ENCODE data around the gene EGFLAM. TPM values are rescaled to one million over a fixed set of nuclear protein-coding genes. Genes with fewer than 3 reads are reported as not detected.

The EGFLAM gene
- total and polyA plus RNA-seq, 5 donors = 2.4 to 4.5 (median 3.4) TPM

DNA sequence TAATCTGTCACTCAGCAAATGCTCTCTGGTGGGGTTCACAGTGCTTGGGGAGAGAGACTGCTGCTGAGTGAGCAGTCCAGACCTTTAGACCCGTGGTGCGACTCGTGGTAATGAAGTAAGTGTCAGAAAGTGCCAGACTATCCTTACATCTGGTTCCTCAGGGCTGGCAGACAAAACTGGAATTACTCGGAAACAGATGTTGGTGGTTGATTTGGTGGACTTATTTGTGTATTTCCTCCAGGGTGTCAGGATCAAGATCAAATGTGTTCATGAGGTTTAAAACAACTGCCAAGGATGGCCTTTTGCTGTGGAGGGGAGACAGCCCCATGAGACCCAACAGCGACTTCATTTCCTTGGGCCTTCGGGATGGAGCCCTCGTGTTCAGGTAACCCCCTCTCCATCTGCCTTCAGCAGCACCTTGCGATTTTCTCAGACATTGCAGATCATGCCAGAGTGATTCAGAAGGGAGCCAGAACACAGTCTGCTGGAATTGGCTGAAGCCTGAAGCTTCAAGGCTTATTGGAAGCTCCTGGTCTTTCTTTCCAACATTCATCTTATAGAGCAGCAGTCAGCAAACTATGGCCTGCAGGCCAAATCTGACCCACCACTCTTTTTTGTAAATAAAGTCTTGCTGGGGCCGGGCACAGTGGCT is 192.8 kb downstream of the EGFLAM start:
- Histone ChIP-seq H3K4me1 (ENCODE audit: control insufficient read depth, insufficient read depth, low read length) (peaks cover 13% of the 10 kb centered on the region), H3K9me3 (ENCODE audit: control insufficient read depth, low read length) (no peaks in the 10 kb centered on the region), H3K27ac (ENCODE audit: low read length) (no peak overlapping the region), H3K27me3 (ENCODE audit: control insufficient read depth, insufficient read depth) (no peaks in the 10 kb centered on the region), H3K4me3 (ENCODE audit: low read length) (no peak overlapping the region)
- WGBS = 63% methylated on average over 9 of the region's 9 CpGs
- intact Hi-C loops (cut with DNase I) = no loop called here
- ATAC-seq (peak in 1 of 2 donors; percentile 42), DNase-seq (no peak)

GRCh38 chr5:38452201-38452600 is 193.8 kb downstream of the EGFLAM start:
- WGBS = 95% methylated on average over 4 of the region's 4 CpGs
- no peak for ATAC-seq
- H3K27me3 ChIP-seq (ENCODE audit: control insufficient read depth, insufficient read depth) = no peaks in the 10 kb centered on the region
- H3K27ac ChIP-seq (ENCODE audit: low read length) = no peak overlapping the region
- no peak for DNase-seq
- H3K9me3 ChIP-seq (ENCODE audit: control insufficient read depth, low read length) = no peaks in the 10 kb centered on the region
- no peak overlapping the region for H3K4me3 ChIP-seq (ENCODE audit: low read length)
- intact Hi-C loops (cut with DNase I) = no loop called here
- H3K4me1 ChIP-seq (ENCODE audit: control insufficient read depth, insufficient read depth, low read length) = peaks cover 13% of the 10 kb centered on the region

DNA sequence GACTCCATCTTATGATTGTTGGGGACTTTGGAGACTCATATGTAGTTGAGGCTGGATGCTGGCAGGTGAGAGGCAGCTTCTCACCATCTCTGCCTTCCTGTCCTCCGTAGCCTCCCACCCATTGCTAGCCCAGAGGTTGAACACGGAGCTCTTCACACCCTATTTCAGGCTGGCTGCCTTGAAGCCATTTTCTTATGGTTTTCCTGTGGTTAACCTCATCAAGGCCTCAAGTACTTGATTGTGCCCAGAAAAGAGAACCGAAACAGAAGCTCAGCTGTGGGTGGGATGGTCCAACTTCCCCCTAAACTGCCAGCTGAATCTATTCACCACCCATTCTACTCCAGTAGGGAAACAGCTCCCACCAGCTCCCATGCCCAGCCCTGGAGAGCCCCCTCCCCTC is 195.1 kb downstream of the EGFLAM start:
- WGBS = 76% methylated on average over 3 of the region's 3 CpGs

GRCh38 chr5:38453921-38454320 is 195.6 kb downstream of the EGFLAM start:
- no peaks in the 10 kb centered on the region for H3K27me3 ChIP-seq (ENCODE audit: control insufficient read depth, insufficient read depth)
- 91% methylated on average over 11 of the region's 11 CpGs for WGBS
- intact Hi-C loops (cut with DNase I) = no loop called here
- ATAC-seq = no peak
- H3K27ac ChIP-seq (ENCODE audit: low read length) = no peak overlapping the region
- peaks cover 6% of the 10 kb centered on the region for H3K4me1 ChIP-seq (ENCODE audit: control insufficient read depth, insufficient read depth, low read length)
- no peak for DNase-seq
- no peaks in the 10 kb centered on the region for H3K9me3 ChIP-seq (ENCODE audit: control insufficient read depth, low read length)
- H3K4me3 ChIP-seq (ENCODE audit: low read length) = no peak overlapping the region

More for the DNA sequence above, 195.1 kb downstream of the EGFLAM start:
- peaks cover 11% of the 10 kb centered on the region for H3K4me1 ChIP-seq (ENCODE audit: control insufficient read depth, insufficient read depth, low read length)
- intact Hi-C loops (cut with DNase I) = no loop called here
- DNase-seq (no peak), ATAC-seq (no peak)
- no peaks in the 10 kb centered on the region for H3K27me3 ChIP-seq (ENCODE audit: control insufficient read depth, insufficient read depth)
- H3K9me3 ChIP-seq (ENCODE audit: control insufficient read depth, low read length) = no peaks in the 10 kb centered on the region
- H3K4me3 ChIP-seq (ENCODE audit: low read length) = no peak overlapping the region
- H3K27ac ChIP-seq (ENCODE audit: low read length) = no peak overlapping the region

GRCh38 chr5:38455796-38456330 is 197.5 kb downstream of the EGFLAM start:
- DNase-seq = no peak
- no peak overlapping the region for H3K4me3 ChIP-seq (ENCODE audit: low read length)
- H3K4me1 ChIP-seq (ENCODE audit: control insufficient read depth, insufficient read depth, low read length) = peaks cover under 1% of the 10 kb centered on the region
- H3K27me3 ChIP-seq (ENCODE audit: control insufficient read depth, insufficient read depth) = no peaks in the 10 kb centered on the region
- H3K9me3 ChIP-seq (ENCODE audit: control insufficient read depth, low read length) = no peaks in the 10 kb centered on the region
- no peak overlapping the region for H3K27ac ChIP-seq (ENCODE audit: low read length)
- intact Hi-C loops (cut with DNase I) = no loop called here
- WGBS = 88% methylated on average over 8 of the region's 8 CpGs
- no peak for ATAC-seq

- H3K27ac ChIP-seq (ENCODE audit: low read length) = no peak overlapping the region
- WGBS = 86% methylated on average over 4 of the region's 4 CpGs
- no peaks in the 10 kb centered on the region for H3K4me1 ChIP-seq (ENCODE audit: control insufficient read depth, insufficient read depth, low read length)
- H3K27me3 ChIP-seq (ENCODE audit: control insufficient read depth, insufficient read depth) = no peaks in the 10 kb centered on the region
- H3K9me3 ChIP-seq (ENCODE audit: control insufficient read depth, low read length) = no peaks in the 10 kb centered on the region
- ATAC-seq = no peak
- no peak overlapping the region for H3K4me3 ChIP-seq (ENCODE audit: low read length)
- no peak for DNase-seq
- intact Hi-C loops (cut with DNase I) = no loop called here
Observed at GRCh38 chr5:38456657-38457399, 198.5 kb downstream of the EGFLAM start.

GRCh38 chr5:38458174-38458573 is 199.8 kb downstream of the EGFLAM start:
- ATAC-seq = no peak
- no peak for DNase-seq
- Histone ChIP-seq H3K4me3 (ENCODE audit: low read length) (no peak overlapping the region), H3K4me1 (ENCODE audit: control insufficient read depth, insufficient read depth, low read length) (no peaks in the 10 kb centered on the region), H3K27me3 (ENCODE audit: control insufficient read depth, insufficient read depth) (no peaks in the 10 kb centered on the region), H3K9me3 (ENCODE audit: control insufficient read depth, low read length) (no peaks in the 10 kb centered on the region), H3K27ac (ENCODE audit: low read length) (no peak overlapping the region)
- intact Hi-C loops (cut with DNase I) = no loop called here
- 96% methylated on average over 8 of the region's 8 CpGs for WGBS

GRCh38 chr5:38462976-38463633 is 204.7 kb downstream of the EGFLAM start:
- Histone ChIP-seq H3K4me1 (ENCODE audit: control insufficient read depth, insufficient read depth, low read length) (peaks cover 24% of the 10 kb centered on the region), H3K27ac (ENCODE audit: low read length) (peak overlapping the region; percentile 82), H3K9me3 (ENCODE audit: control insufficient read depth, low read length) (no peaks in the 10 kb centered on the region), H3K27me3 (ENCODE audit: control insufficient read depth, insufficient read depth) (no peaks in the 10 kb centered on the region), H3K4me3 (ENCODE audit: low read length) (no peak overlapping the region)
- intact Hi-C loops (cut with DNase I) = no loop called here
- WGBS = 48% methylated on average over 7 of the region's 7 CpGs
- no peak for DNase-seq
- ATAC-seq = no peak

DNA sequence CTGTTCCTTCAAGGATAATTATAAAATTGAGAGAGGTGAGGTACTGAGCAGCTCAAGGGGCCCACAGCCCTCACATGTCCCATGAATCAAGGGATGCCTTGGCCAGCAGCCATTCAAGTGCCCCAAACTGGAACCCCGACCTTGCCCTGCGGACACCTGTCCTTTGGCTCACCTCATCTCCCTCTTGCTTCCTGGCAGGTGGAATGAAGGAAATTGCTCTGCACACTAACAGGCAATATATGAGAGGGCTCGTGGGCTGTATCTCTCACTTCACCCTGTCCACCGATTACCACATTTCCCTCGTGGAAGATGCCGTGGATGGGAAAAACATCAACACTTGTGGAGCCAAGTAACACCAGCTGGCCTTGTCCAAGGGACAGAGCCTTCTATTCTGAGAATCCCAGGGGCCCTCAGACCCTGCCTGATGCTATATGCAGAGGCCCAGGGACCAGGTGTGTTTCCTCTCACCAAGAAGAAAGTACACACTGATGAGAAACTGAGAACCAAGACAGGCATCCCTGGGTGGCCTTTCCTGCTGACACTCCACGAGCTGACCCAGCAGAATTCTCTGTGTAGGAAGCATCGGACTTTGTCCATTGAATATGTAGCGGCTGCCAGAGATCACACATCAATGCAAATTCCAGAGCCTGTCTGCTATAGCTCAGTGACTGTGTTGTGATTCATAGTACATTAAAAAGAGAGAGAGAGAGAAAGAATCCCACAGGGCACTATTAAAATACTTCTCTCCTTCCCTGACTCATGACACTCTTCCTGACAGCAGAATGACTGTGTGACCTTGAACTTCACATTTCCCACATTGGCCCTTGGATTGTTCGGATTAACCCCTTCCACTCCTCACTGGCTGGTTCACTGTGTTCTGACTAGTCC is 205.5 kb downstream of the EGFLAM start:
- 26% methylated on average over 10 of the region's 10 CpGs for WGBS
- intact Hi-C loops (cut with DNase I) = no loop called here
- no peaks in the 10 kb centered on the region for H3K27me3 ChIP-seq (ENCODE audit: control insufficient read depth, insufficient read depth)
- no peaks in the 10 kb centered on the region for H3K9me3 ChIP-seq (ENCODE audit: control insufficient read depth, low read length)
- DNase-seq (peak in 1 of 3 donors; percentile 49), ATAC-seq (peak in 1 of 2 donors; percentile 41)
- H3K4me1 ChIP-seq (ENCODE audit: control insufficient read depth, insufficient read depth, low read length) = peaks cover 31% of the 10 kb centered on the region
- no peak overlapping the region for H3K4me3 ChIP-seq (ENCODE audit: low read length)
- H3K27ac ChIP-seq (ENCODE audit: low read length) = peak overlapping the region; percentile 82

DNA sequence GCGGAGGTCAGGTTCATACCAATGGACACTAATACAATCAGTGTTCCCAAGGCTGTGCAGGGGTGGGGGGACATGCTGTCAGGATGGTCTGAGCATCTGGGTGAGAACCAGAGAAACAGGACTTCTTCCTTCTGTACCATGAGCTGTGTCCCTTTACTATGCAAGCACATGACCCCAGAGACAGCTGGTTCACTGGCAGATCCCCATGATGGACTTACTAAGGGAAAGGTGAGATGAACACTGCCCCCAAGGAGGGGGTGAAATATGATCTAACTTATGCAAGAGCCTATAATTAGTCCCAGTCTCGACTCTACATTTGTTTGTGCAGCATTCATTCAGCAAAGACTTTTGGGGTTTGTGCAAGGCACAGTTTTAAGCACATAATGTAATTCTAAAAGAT is 206.7 kb downstream of the EGFLAM start:
- no peaks in the 10 kb centered on the region for H3K9me3 ChIP-seq (ENCODE audit: control insufficient read depth, low read length)
- DNase-seq (no peak), ATAC-seq (no peak)
- H3K27ac ChIP-seq (ENCODE audit: low read length) = peak overlapping the region; percentile 64
- intact Hi-C loops (cut with DNase I) = no loop called here
- no peaks in the 10 kb centered on the region for H3K27me3 ChIP-seq (ENCODE audit: control insufficient read depth, insufficient read depth)
- no peak overlapping the region for H3K4me3 ChIP-seq (ENCODE audit: low read length)
- WGBS = 59% methylated on average over 2 of the region's 2 CpGs
- H3K4me1 ChIP-seq (ENCODE audit: control insufficient read depth, insufficient read depth, low read length) = peaks cover 41% of the 10 kb centered on the region

Data from right cardiac atrium (tissue), 5 donors.